Stimulated activated naive CD8-positive, alpha-beta T cell treated with anti-CD3 and anti-CD28 coated beads, Interleukin-15, amount 100 ng/mL, for 72 hours (primary cell): Measurements from ENCODE around the gene TRNT1.

ENCODE experiments used
- ATAC-seq: fragments of 150-1000 bp; cut with Tn5 transposase; 2 replicates; pipeline ENCODE4 v1.10.0; 2021; ENCODE audit warnings: mild to moderate bottlenecking, moderate library complexity
- DNase-seq, 2 donors: peaks; one replicate each; pipeline ENCODE4 v3.0.0; 2021 to 2022
- H3K27ac Mint-ChIP-seq, 2 donors: one replicate each; pipeline ENCODE4 v1.8.0; 2022; ENCODE audit warnings: mild to moderate bottlenecking in 2 of 2, mixed read lengths in 2 of 2, moderate library complexity in 2 of 2
- H3K27me3 Mint-ChIP-seq: one replicate; pipeline ENCODE4 v1.8.0; 2022; ENCODE audit warnings: mixed read lengths
- H3K4me1 Mint-ChIP-seq: one replicate; pipeline ENCODE4 v1.8.0; 2022; ENCODE audit warnings: mild to moderate bottlenecking, mixed read lengths
- H3K4me3 Mint-ChIP-seq, 2 donors: one replicate each; pipeline ENCODE4 v1.8.0; 2022; ENCODE audit warnings: mild to moderate bottlenecking in 2 of 2, mixed read lengths in 2 of 2, moderate library complexity in 1 of 2
- H3K9me3 Mint-ChIP-seq, 2 donors: one replicate each; pipeline ENCODE4 v1.8.0; 2022; ENCODE audit warnings: mixed read lengths in 2 of 2

The TRNT1 gene

DNA sequence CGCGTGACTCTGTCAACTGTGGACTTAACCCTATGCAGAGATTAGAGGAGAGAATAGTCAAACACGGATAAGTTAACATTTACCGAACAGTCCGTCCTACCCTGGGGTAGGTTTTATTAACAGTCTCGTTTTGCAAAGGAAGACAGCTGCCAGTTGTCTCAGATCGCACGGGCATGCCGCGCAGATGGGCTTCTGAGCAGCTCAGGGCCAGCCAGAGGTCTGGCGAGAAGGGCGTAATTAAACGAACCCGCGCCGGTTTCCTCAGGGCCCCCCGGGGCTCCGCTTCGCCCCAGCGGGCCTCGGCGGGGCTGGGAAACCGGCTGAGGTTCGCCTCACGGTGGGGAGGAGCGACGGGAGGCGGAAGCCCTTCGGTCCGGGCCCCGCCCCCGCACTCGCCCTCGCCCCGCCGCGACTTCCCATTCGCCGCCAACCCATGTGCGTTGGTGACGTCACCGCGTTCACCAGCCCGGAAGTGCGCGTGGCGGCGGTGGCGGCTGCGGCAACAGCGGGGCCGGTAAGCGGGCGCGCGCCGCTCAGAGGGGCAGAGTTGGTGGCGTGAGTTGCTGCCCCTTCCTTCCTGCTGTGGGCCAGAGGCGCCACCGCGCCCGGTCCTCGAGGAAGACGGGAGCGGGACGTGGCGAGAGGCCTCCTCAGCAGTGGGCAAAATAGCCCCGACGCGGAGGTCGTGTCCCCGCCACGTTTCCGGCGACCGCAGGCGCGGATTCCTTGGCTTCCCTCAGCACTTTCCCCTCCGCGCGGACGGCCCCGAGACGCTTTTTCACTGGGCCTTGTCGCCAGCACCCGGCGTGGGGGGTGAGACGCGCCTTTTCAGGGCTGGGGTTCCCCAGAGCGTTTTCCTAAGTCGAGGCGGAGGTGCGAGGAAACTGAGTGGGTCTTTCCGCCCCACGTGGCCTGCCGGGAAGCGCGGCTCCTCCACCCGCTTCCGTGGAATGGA is at the start of gene TRNT1:
Gene TRNT1, plus strand, starts transcription at position 464 of the 955 bp plus-strand sequence. CDS start 2,101 bp downstream, outside the sequence.
- no peaks in the 10 kb centered on the region for H3K9me3 Mint-ChIP-seq
- H3K4me1 Mint-ChIP-seq: peaks cover 48% of the 10 kb centered on the region
- peak within 1 kb of the TSS; percentile 97 for H3K4me3 Mint-ChIP-seq
- no peaks in the 10 kb centered on the region for H3K27me3 Mint-ChIP-seq
- DNase-seq (peak; percentile 92 to 96), ATAC-seq (peak; percentile 88)
- peak within 1 kb of the TSS; percentile 98 to 99 for H3K27ac Mint-ChIP-seq

GRCh38 chr3:3080309-3080708 is 46.4 kb upstream of the TRNT1 start:
- ATAC-seq: no peak
- H3K9me3 Mint-ChIP-seq: no peaks in the 10 kb centered on the region
- no peaks in the 10 kb centered on the region for H3K27me3 Mint-ChIP-seq
- H3K27ac Mint-ChIP-seq: no peak overlapping the region
- no peaks in the 10 kb centered on the region for H3K4me1 Mint-ChIP-seq
- no peak overlapping the region for H3K4me3 Mint-ChIP-seq
- no peak for DNase-seq

DNA sequence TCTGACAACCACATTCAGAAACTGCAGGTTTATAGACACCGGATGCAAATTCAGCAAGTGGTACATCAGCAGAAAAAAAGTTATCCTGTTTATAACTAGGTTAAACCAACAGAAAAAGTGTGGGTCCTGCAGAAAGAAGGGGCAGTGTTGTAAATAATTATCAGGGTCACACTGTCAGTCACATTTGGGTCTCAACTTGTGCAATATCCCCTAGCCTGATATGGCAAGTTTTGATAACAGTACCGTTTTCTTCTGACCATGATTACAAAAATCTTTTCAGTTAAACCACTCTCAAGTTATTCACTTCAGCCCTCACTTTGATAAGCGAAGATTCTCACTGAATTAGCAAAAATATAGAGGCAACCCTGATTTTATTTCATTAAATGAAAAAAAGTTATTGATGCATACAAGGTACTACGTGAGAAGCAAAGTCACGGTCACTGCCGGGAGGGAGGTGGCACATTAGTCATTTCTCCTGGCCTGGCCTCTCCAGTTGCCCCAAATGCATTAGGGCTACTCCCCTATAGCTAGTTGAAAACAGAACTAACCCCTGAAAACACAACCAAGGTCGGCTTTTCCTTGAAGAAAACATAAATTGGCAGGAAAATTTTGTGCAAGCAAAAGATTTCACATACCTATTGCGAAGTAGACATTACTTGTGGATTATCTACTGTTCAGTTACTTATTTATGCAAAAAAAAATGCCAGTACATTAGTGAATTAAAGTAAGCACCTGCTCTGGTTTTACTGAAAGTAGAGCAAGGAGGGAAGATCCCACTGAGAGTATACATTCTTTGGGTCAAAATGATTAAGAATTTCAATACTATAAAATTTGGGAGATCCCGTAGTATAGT is 45.1 kb upstream of the TRNT1 start:
- DNase-seq (no peak), ATAC-seq (no peak)
- Mint-ChIP-seq H3K27me3 (no peaks in the 10 kb centered on the region), H3K27ac (no peak overlapping the region), H3K4me3 (no peak overlapping the region), H3K9me3 (no peaks in the 10 kb centered on the region), H3K4me1 (no peaks in the 10 kb centered on the region)

DNA sequence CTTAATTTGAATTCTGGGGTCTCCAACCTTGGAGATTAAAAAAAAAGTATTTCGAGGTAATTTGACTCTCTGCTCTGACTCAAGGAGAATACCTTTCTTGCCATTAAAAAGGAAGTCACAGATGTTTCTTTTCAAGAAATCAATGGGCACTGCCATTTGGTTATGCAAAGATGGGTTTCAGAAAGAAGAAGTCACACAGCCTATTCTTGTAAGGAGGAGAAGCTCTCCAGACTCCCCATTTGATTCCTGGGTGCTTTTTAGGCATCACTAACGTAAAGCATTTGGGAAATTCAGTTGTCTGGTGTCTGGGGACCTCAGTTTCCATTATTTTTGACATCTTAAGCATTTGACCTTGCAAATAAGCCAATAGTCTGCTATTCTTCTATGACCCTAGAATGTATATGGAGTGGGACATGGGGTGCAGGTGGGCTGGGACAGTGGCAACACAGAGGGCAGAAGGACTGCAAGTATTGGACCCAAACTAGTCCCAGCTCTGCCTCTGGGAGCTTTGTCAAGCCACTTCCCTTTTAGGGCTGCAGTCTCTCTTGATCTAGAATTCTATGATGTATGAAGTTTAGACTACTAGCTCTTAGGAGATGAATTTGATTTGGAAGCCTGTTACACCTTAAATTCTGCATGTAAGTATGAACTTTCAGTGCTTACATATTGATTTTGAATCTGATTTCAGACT is 44.4 kb upstream of the TRNT1 start:
- Mint-ChIP-seq H3K27me3 (no peaks in the 10 kb centered on the region), H3K27ac (no peak overlapping the region), H3K9me3 (no peaks in the 10 kb centered on the region), H3K4me3 (no peak overlapping the region), H3K4me1 (no peaks in the 10 kb centered on the region)
- DNase-seq (no peak), ATAC-seq (no peak)

DNA sequence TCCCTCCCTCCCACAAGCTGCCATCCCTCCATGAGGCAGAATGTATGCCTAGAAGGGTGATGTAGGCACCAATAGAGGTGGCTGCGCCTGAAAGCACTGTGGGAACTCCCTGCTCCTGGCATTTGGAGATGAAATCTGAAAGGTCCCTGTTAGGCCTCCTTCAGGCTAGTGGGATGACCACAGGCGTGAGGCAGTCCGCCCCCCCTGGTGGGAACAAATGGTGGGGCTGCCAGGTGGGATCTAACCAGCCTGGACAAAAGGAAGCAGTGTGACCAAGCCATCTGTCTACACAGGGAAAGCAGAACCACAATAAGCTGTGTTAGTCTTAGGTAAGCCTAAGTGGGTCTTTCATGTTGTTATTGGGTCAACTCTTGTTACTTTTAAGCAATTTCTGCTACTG is 41.9 kb upstream of the TRNT1 start:
- Mint-ChIP-seq H3K9me3 (no peaks in the 10 kb centered on the region), H3K4me3 (no peak overlapping the region), H3K4me1 (no peaks in the 10 kb centered on the region), H3K27me3 (no peaks in the 10 kb centered on the region), H3K27ac (no peak overlapping the region)
- ATAC-seq: no peak
- no peak for DNase-seq

- H3K4me3 Mint-ChIP-seq: no peak overlapping the region
- ATAC-seq (no peak), DNase-seq (no peak)
- no peak overlapping the region for H3K27ac Mint-ChIP-seq
- no peaks in the 10 kb centered on the region for H3K4me1 Mint-ChIP-seq
- H3K27me3 Mint-ChIP-seq: no peaks in the 10 kb centered on the region
- H3K9me3 Mint-ChIP-seq: no peaks in the 10 kb centered on the region
Observed at GRCh38 chr3:3085782-3086181, 41.0 kb upstream of the TRNT1 start.

DNA sequence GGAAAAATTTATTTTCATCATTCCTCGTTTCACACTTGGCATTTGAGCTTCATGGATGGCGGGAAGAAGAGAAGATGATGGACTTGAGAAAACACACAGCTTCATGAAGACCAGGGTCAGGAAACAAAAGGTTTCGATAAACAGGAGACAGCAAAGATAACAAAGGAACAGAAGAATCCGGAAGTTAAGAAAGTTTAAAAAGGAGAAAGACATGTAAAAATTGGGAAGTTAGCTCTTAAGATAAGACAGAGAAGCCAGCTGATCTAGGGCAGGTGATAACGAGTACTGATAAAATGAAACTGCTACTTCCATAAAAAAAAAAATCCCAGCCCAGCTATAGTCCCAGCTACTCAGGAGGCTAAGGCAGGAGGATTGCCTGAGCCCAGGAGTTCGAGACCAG is 40.5 kb upstream of the TRNT1 start:
- no peaks in the 10 kb centered on the region for H3K9me3 Mint-ChIP-seq
- no peak for ATAC-seq
- H3K4me1 Mint-ChIP-seq: no peaks in the 10 kb centered on the region
- H3K4me3 Mint-ChIP-seq: no peak overlapping the region
- no peak for DNase-seq
- no peak overlapping the region for H3K27ac Mint-ChIP-seq
- H3K27me3 Mint-ChIP-seq: no peaks in the 10 kb centered on the region

- Mint-ChIP-seq H3K27ac (no peak overlapping the region), H3K4me1 (no peaks in the 10 kb centered on the region), H3K4me3 (no peak overlapping the region), H3K9me3 (no peaks in the 10 kb centered on the region), H3K27me3 (no peaks in the 10 kb centered on the region)
- no peak for ATAC-seq
- no peak for DNase-seq
Observed at GRCh38 chr3:3087279-3087678, 39.5 kb upstream of the TRNT1 start.

- ATAC-seq (no peak), DNase-seq (no peak)
- Mint-ChIP-seq H3K27me3 (no peaks in the 10 kb centered on the region), H3K4me1 (no peaks in the 10 kb centered on the region), H3K4me3 (no peak overlapping the region), H3K27ac (no peak overlapping the region), H3K9me3 (no peaks in the 10 kb centered on the region)
Observed at GRCh38 chr3:3087716-3088465, 38.8 kb upstream of the TRNT1 start.

- Mint-ChIP-seq H3K27ac (no peak overlapping the region), H3K9me3 (no peaks in the 10 kb centered on the region), H3K4me3 (no peak overlapping the region), H3K27me3 (no peaks in the 10 kb centered on the region), H3K4me1 (no peaks in the 10 kb centered on the region)
- DNase-seq (no peak), ATAC-seq (no peak)
Observed at GRCh38 chr3:3089017-3089416, 37.7 kb upstream of the TRNT1 start.

DNA sequence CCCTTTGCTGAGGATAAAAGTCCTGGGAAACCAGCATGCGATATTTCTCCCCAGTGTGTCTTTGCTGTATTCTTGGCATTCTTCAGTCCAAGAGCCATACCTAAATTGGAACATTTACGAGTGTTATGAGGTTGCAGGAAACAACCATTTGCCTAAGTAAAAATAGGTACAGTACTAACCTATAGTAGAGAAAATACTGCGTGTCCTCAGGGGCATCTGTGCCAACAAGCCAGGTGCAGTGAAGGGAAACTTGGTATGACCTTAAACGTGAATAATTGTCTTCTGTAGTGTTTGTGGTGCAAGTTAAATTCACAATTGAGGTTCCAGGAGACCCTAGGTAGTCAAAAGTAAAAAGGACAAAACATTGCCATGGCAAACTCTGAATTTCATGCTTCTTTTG is 28.8 kb upstream of the TRNT1 start:
- Mint-ChIP-seq H3K4me3 (no peak overlapping the region), H3K27me3 (no peaks in the 10 kb centered on the region), H3K27ac (no peak overlapping the region), H3K9me3 (no peaks in the 10 kb centered on the region), H3K4me1 (no peaks in the 10 kb centered on the region)
- DNase-seq (no peak), ATAC-seq (no peak)

DNA sequence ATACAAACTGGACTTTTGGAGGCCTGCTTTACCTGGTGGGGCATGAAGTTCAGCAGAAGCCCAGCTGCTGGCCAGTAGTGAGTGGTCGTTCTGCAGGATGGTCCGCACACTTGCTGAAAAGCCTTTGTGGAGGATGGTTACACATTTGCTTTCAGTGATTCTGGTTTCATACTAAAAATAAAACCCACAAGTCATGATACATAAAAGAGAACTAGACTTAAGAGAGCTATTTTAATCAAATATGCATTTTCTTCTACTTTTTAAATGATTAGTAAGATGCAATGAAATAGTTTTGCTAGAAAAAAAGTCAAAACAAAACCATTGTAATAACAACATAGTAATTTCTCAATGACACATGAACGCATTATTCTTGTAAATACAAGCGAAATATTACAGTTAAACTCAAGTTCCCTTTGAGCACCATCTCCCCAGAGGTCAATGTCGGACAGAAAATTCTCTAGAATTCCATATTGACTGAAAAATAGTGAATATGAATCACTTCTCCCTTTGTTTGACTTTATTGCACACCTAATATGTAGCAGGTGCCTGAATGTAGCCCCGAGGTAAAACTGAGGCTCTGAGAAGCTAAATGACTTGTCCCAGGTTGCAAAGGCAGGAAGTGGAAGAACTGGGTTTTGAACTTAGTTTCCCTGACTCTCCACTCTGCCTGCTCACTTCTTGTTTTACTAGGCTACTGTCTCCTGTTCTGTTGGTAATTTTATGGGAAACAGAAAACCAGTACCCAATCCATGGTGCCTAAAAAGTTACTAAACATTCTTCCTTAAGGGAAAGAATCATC is 24.9 kb upstream of the TRNT1 start:
- ATAC-seq: no peak
- Mint-ChIP-seq H3K9me3 (no peaks in the 10 kb centered on the region), H3K4me1 (no peaks in the 10 kb centered on the region), H3K27ac (no peak overlapping the region), H3K4me3 (no peak overlapping the region), H3K27me3 (no peaks in the 10 kb centered on the region)
- DNase-seq: no peak

GRCh38 chr3:3102751-3103150 is 24.0 kb upstream of the TRNT1 start:
- ATAC-seq (no peak), DNase-seq (no peak)
- H3K4me3 Mint-ChIP-seq: no peak overlapping the region
- H3K27ac Mint-ChIP-seq: no peak overlapping the region
- no peaks in the 10 kb centered on the region for H3K9me3 Mint-ChIP-seq
- H3K4me1 Mint-ChIP-seq: no peaks in the 10 kb centered on the region
- no peaks in the 10 kb centered on the region for H3K27me3 Mint-ChIP-seq

DNA sequence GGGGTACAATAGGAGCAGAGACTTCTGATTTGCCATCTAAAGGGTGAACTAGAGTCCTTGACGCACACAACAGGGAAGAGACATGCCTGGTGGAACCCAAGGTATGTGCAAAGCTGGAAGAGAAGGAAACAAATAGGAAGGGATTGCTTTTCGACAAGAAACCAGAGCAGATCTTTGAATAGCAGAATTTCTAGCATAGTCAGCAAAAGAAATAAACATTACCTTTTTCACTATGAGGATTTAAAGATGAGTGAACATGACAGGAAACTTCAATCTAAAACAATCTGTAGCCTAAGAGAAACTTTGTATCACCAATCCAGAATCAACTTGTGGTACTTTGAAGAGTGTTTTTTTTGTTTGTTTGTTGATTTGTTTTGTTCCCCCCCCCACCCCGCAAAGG is 21.5 kb upstream of the TRNT1 start:
- no peak for DNase-seq
- H3K9me3 Mint-ChIP-seq: no peaks in the 10 kb centered on the region
- H3K27ac Mint-ChIP-seq: no peak overlapping the region
- H3K27me3 Mint-ChIP-seq: no peaks in the 10 kb centered on the region
- H3K4me1 Mint-ChIP-seq: no peaks in the 10 kb centered on the region
- no peak overlapping the region for H3K4me3 Mint-ChIP-seq
- ATAC-seq: no peak
